ENCODE measurements around the gene G6PC3. TPM values are rescaled to one million over a fixed set of nuclear protein-coding genes. Genes with fewer than 3 reads are reported as not detected.

The G6PC3 gene
- total and polyA plus RNA-seq, 5 donors: 31.9 to 71.4 (median 40.5) TPM

DNA sequence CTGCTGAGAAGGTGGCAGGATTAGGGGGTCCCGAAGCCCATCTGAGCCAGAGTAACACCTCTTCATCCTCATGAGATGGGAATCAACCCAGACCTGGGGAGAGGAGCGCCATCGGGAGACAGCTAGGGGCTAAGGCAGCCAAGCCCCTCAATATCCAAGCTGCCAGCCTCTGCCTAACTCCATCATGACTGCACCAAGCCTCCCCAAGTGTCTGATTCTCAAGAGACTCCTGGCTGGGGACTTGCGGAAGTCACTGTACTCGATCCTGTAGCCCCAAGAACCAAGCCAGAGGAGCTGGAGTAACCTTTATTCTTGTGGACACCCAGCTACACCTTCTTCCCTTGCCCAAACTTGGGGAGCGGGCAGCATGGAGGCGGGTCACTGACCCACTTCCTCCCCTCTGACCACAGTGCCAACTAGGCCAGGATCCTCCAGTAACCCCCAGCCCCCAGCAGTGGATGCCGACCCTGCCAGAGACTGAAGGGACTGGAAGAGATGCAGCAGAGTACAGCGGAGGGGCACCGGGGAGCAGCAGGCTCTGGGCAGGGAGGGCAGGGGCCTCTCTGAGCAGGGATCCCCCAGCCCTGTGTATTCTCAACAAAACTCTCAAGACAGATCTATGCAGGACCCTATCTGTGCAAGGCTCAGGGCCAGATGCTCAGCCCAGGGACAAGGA is 39.6 kb downstream of the G6PC3 start:
- peak overlapping the region; percentile 89 for H3K27ac ChIP-seq (ENCODE audit: low read length)
- DNase-seq (peak in 1 of 3 donors; percentile 63), ATAC-seq (no peak)
- WGBS: 58% methylated on average over 10 of the region's 10 CpGs
- no peaks in the 10 kb centered on the region for H3K27me3 ChIP-seq (ENCODE audit: control insufficient read depth, insufficient read depth)
- H3K4me3 ChIP-seq (ENCODE audit: low read length): peak overlapping the region; percentile 52
- intact Hi-C loops (cut with DNase I): loop anchor here in 1 of 4 donors (10.0 kb wide), 1 partner anchor 95 kb away; the partner anchor contains the start of gene TMEM101
- no peaks in the 10 kb centered on the region for H3K9me3 ChIP-seq (ENCODE audit: control insufficient read depth, low read length)
- H3K4me1 ChIP-seq (ENCODE audit: control insufficient read depth, insufficient read depth, low read length): peaks cover 54% of the 10 kb centered on the region

DNA sequence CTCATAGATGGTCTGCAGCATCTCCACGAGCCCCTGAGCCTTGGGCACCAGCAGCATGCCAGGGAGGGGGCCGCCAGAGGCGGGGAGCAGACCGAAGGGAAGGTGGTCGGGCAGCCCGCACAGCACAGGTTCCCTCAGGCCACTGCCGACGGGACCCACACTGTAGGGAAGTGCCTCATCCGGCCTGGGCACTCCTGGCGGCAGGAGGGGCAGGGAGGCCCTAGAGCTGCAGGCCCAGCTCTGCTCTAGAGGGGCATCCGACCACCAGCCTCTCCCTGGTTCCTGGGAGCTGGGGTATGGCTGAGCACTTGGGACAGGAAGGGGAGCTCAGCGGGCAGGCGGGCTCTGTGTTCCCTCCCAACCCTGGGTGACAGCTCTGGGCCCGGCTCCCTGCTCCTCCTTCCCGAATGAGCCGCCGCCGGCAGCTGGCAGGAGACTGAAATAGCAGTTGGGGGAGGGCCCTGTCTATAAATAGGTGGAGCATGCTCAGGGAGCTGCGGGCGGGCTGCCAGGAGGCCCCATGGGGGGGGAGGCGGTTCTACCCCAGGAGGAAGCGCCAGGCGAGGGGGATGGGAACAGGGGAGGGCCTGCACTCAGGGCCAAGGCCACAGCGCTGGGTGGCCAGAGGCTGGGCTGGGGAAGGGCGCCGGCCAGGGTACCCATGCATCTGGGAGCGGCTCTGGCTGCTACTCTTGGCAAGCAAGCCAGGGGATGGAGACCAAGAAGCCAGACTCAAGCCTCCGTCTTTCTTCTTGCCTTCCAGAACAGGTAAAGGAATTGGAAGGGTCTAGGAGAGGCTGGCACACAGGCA is 40.5 kb downstream of the G6PC3 start:
- 2% methylated on average over 28 of the region's 28 CpGs for WGBS
- intact Hi-C loops (cut with DNase I): loop anchor here in 1 of 4 donors (10.0 kb wide), 1 partner anchor 96 kb away; the partner anchor contains the start of gene TMEM101
- Histone ChIP-seq H3K27ac (ENCODE audit: low read length) (peak overlapping the region; percentile 89), H3K4me1 (ENCODE audit: control insufficient read depth, insufficient read depth, low read length) (peaks cover 47% of the 10 kb centered on the region), H3K9me3 (ENCODE audit: control insufficient read depth, low read length) (no peaks in the 10 kb centered on the region), H3K4me3 (ENCODE audit: low read length) (peak overlapping the region; percentile 52), H3K27me3 (ENCODE audit: control insufficient read depth, insufficient read depth) (no peaks in the 10 kb centered on the region)
- DNase-seq (peak; percentile 99 to 100 (median 100)), ATAC-seq (peak; percentile 86 to 88)

DNA sequence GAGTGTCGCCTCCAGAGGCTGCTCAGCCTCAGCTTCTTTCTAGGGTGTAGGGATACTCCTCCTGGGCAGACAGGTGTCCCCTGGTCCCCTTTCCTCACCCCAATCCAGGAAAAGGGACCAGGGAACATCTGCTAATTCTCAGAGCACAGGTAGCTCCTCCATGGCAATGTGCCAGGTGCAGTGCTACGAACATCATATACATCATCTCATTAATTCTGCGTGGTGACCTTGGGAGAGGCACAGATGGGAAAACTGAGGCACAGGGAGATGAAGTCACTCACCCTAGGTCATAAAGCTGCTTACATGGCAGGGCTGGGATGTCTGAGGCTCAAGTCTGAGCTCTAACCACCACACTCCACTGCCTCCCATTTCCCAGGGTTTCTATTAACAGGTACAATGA is 41.2 kb downstream of the G6PC3 start:
- H3K4me3 ChIP-seq (ENCODE audit: low read length): no peak overlapping the region
- H3K27ac ChIP-seq (ENCODE audit: low read length): peak overlapping the region; percentile 77
- H3K27me3 ChIP-seq (ENCODE audit: control insufficient read depth, insufficient read depth): no peaks in the 10 kb centered on the region
- WGBS: 64% methylated on average over 3 of the region's 3 CpGs
- H3K9me3 ChIP-seq (ENCODE audit: control insufficient read depth, low read length): no peaks in the 10 kb centered on the region
- intact Hi-C loops (cut with DNase I): loop anchor here in 1 of 4 donors (10.0 kb wide), 1 partner anchor 97 kb away; the partner anchor contains the start of gene TMEM101
- no peak for DNase-seq
- peaks cover 47% of the 10 kb centered on the region for H3K4me1 ChIP-seq (ENCODE audit: control insufficient read depth, insufficient read depth, low read length)
- ATAC-seq: no peak

DNA sequence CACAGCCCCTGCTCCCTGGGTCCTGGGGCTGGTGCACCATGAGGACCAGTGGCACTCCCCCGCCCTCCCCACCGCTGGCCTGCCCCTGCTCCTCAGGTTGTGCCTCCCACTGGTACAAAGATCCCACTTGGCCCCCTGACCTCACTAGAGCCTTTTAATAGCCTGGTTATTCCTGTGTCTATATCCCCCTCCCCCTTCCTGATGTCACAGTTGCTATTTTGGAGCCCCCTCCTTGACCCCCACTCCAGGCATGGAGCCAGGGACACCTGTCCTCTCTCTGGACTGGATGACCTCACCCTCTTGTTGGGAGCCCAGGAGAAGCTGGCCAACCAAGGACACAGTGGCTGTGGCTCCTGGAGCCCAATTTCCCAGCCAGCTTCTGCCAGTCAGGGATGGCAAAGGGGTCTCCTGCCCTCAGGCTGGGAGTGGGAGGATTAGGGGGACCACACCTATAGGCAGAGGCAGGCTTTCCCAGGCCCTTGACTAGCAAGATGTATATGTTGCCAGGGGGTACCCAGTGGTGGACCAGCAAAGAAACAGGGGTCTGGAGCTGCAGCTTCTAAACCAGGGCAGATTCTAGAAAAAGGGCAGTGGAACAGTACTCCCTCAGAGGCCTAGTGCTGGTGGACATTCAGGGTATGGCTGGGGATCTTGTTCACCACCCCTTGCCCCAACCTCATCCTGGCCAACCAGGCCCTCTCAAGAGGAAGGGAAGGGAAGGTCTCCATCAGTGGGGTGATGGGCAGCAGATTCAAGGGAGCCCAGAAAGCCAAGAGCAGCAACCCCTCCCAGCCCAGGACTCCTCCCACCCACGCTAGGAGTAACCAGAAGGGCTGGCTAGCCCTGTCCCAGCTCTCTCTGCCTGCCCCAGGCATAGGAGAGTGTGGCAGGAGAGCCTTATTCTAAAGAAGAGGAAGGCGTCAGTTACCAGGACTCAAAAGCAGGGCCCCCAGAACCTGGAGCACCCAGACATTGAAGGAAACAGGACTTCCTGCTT is 42.0 kb downstream of the G6PC3 start:
- no peaks in the 10 kb centered on the region for H3K27me3 ChIP-seq (ENCODE audit: control insufficient read depth, insufficient read depth)
- H3K9me3 ChIP-seq (ENCODE audit: control insufficient read depth, low read length): no peaks in the 10 kb centered on the region
- H3K27ac ChIP-seq (ENCODE audit: low read length): peak overlapping the region; percentile 93
- intact Hi-C loops (cut with DNase I): loop anchor here in 1 of 4 donors (10.0 kb wide), 1 partner anchor 98 kb away; the partner anchor contains the start of gene TMEM101
- peak; percentile 24 to 39 for ATAC-seq
- H3K4me1 ChIP-seq (ENCODE audit: control insufficient read depth, insufficient read depth, low read length): peaks cover 47% of the 10 kb centered on the region
- peak; percentile 73 to 86 (median 82) for DNase-seq
- WGBS: 54% methylated on average over 4 of the region's 4 CpGs
- H3K4me3 ChIP-seq (ENCODE audit: low read length): no peak overlapping the region

DNA sequence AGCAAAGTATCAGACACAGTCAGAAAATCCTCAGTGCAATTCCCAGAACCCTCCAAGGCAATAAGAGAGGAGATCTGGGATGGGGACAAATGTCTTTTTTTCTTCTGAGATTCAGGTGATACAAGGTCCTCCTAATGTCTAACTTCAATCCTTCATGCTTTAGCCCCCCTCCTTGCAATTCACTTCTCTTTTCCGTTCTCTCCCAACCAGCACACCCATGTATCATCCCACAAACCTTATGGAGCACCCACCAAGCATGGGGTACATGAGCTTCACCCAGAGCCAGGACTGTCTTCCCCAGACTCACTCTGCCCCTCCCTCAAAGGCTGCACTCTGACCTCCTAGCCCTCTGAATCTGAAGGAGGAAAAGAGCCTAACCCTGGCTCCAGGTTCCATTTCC is 42.8 kb downstream of the G6PC3 start:
- no peaks in the 10 kb centered on the region for H3K27me3 ChIP-seq (ENCODE audit: control insufficient read depth, insufficient read depth)
- DNase-seq (no peak), ATAC-seq (no peak)
- H3K9me3 ChIP-seq (ENCODE audit: control insufficient read depth, low read length): no peaks in the 10 kb centered on the region
- whole genome bisulfite sequencing: 80% methylated on average over 1 of the region's 1 CpG
- H3K27ac ChIP-seq (ENCODE audit: low read length): peak overlapping the region; percentile 93
- no peak overlapping the region for H3K4me3 ChIP-seq (ENCODE audit: low read length)
- intact Hi-C loops (cut with DNase I): loop anchor here in 1 of 4 donors (10.0 kb wide), 1 partner anchor 99 kb away; the partner anchor contains the start of gene TMEM101
- peaks cover 39% of the 10 kb centered on the region for H3K4me1 ChIP-seq (ENCODE audit: control insufficient read depth, insufficient read depth, low read length)

DNA sequence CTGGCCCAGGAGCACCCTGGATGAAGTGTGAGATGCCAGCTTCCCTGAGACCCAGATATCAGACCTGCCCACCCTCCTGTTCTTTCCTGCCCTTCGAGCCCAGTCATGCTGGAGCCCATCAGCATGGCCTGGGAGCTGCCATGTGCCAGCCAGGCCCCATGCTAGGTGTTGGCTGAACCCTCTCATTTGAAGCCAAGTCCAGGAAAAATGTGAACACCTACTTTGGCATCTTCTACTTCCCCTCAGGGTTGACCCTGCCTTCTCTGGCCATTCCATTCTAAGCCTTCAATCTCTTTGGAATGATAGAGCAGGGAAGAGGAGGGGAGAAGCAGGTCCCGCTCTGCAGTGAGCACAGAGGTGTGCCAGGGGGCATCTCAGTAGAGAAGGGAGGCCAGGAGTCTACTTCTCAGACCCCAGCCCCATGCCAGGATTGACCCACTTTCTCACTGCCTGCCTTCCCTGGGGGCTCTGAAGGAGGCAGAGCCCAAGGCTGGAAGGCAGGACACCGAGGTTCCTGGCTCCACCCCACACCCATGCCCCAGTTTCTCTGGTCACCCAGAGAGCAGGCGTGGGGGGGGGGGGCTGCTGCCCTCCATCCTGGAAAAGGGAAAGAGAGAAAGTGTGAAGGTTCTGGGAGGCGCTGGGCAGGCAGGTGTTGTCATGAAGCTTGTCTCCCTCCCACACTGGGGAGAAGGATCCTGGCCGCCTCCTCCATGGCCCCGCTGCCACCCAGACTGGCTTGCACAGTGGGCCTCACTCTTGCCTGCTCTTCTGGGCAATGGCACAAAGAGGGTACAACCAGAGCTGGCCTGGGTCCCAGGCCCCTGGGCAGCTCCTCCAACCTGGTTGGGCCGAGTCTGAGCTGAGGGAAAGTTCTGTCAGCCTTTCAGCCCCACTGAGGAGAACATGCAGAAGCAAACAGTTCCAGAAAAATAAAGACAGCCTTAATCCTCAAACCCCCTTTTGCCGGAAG is 43.6 kb downstream of the G6PC3 start:
- intact Hi-C loops (cut with DNase I): loop anchor here in 1 of 4 donors (10.0 kb wide), 1 partner anchor 99 kb away; the partner anchor contains the start of gene TMEM101

DNA sequence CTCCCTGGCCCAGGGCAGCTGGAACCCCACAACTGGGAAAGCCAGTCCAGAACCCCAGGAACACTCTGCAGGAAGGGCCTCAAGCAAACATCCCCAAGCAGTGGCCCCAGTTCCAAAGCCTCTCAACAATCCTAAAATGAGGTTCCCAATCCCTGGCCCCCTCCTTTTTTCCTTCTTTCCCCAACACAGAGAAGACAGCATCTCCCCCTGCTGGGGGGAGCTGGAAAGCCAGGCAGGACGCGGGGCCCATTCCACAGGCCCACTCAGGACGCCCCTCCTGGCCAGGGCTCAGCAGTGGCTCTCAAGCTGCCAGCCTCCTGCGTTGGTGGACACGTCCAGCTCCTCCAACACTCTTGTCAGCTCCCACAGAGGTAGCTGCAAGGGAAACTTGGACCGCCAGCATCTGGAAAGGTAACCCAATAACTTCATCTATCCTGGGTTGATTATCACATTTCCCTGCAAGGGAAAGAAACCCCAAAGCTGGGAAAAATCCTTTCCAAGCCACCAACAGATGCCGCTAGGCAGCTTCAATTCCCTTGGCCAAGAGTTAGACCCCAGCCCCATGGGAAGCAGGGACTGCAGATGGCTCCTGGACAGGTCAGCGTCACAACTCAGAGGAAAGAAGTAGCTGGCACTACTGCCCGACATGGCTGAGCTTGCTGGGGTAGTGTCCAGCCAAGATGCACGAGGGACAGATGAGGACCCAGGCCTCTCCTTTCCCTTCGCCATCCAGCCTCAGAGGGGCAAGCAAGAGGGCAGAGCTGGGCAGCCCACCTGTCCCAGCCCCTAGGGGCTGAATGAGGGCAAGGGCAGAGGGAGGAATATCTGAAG is 45.3 kb downstream of the G6PC3 start:
- no peaks in the 10 kb centered on the region for H3K27me3 ChIP-seq (ENCODE audit: control insufficient read depth, insufficient read depth)
- H3K4me1 ChIP-seq (ENCODE audit: control insufficient read depth, insufficient read depth, low read length): peaks cover 27% of the 10 kb centered on the region
- 46% methylated on average over 11 of the region's 11 CpGs for WGBS
- H3K27ac ChIP-seq (ENCODE audit: low read length): no peak overlapping the region
- no peak overlapping the region for H3K4me3 ChIP-seq (ENCODE audit: low read length)
- ATAC-seq: no peak
- intact Hi-C loops (cut with DNase I): loop anchor here in 1 of 4 donors (10.0 kb wide), 1 partner anchor 101 kb away; the partner anchor contains the start of gene TMEM101
- DNase-seq: peak; percentile 55 to 75 (median 72)
- H3K9me3 ChIP-seq (ENCODE audit: control insufficient read depth, low read length): no peaks in the 10 kb centered on the region

More for the DNA sequence above, 43.6 kb downstream of the G6PC3 start:
- peaks cover 34% of the 10 kb centered on the region for H3K4me1 ChIP-seq (ENCODE audit: control insufficient read depth, insufficient read depth, low read length)
- WGBS: 78% methylated on average over 9 of the region's 9 CpGs
- H3K27me3 ChIP-seq (ENCODE audit: control insufficient read depth, insufficient read depth): no peaks in the 10 kb centered on the region
- H3K4me3 ChIP-seq (ENCODE audit: low read length): no peak overlapping the region
- peak overlapping the region; percentile 35 for H3K27ac ChIP-seq (ENCODE audit: low read length)
- ATAC-seq: no peak
- no peak for DNase-seq
- no peaks in the 10 kb centered on the region for H3K9me3 ChIP-seq (ENCODE audit: control insufficient read depth, low read length)

DNA sequence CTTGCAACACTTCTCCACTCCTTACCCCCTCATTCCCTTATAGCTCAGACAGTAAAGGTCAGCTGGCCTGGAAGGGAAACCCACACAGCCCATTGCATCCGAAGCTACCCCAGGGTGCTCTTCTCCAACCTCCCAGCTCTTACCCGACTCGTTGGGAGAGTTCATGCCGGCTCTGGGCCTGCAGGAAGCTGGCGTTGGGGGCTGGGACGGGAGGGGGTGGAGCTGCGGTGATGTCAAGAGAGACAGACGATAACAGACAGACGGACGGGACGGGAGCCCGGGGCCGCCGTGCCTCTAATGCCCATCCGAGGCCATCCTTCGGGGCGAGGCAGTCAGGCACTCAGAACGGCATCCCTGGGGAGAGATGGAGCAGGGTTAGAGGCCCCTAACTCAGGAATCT is 46.8 kb downstream of the G6PC3 start:
- H3K27me3 ChIP-seq (ENCODE audit: control insufficient read depth, insufficient read depth): no peaks in the 10 kb centered on the region
- H3K27ac ChIP-seq (ENCODE audit: low read length): no peak overlapping the region
- H3K4me3 ChIP-seq (ENCODE audit: low read length): no peak overlapping the region
- 55% methylated on average over 18 of the region's 18 CpGs for WGBS
- no peak for DNase-seq
- intact Hi-C loops (cut with DNase I): loop anchor here in 1 of 4 donors (10.0 kb wide), 1 partner anchor 103 kb away; the partner anchor contains the start of gene TMEM101
- peaks cover 24% of the 10 kb centered on the region for H3K4me1 ChIP-seq (ENCODE audit: control insufficient read depth, insufficient read depth, low read length)
- no peak for ATAC-seq
- H3K9me3 ChIP-seq (ENCODE audit: control insufficient read depth, low read length): no peaks in the 10 kb centered on the region
